Putamen (tissue), 1 donor: ENCODE data around the gene EHF.

Experiments
- DNase-seq: peaks from one replicate; pipeline ENCODE4 v3.0.0-alpha.2; 2016; ENCODE audit warnings: low spot score

Gene EHF

DNA sequence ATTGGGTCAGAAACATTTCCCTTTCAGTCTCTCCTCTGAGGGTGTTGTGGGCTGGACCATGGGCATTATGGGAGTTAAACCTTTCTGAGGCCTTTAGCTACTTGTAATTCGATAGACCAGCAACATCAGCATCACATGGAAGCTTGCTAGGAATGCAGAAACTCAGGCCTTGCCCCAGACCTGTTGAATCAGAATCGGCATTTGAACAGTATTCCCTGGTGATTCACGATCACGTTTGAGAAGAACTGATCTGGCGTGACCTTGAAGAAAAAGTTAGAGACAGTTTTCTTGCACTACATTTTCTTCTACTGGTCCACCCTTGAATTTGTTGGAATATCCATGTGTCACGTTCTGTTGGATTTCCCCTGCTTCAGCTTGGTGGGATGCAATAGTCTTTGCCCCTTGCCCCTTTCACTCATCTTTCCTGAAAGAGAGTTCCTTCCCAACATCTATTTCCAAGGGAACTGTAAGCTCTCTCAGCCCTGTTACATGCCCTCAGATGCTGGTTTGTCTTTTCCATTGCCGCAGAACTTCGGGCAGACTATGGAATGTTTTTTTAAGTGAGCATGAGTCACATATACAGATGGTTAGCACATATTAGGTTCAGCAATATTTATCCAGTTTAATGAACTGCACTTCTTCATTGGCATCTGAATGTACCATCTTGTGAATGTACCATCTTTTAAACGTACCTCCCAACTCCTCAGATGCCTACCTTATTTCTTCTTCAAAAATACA, 23.9 kb downstream of the EHF start:
- no peak for DNase-seq

GRCh38 chr11:34646431-34646830, 25.5 kb downstream of the EHF start:
- no peak for DNase-seq

GRCh38 chr11:34647131-34647530, 26.2 kb downstream of the EHF start:
- DNase-seq: no peak

DNA sequence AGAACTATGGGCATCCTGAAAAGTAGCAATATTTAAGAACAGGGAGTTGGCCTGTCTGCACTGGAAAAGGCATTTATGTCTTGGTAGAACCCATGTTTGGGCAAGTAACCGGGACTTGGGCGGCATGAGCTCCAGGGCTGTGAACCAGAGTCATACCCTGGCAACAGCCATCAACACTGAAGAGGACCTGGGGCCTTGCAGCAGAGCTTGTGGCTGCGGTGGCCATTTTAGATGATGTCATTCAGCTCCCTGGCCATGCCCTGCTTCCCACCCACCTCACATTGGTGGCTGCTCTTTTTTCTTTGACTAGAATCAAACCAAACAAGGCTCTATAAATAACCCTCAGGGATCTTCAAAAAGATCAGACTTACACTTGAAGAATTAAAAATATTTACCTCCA, 26.6 kb downstream of the EHF start:
- DNase-seq: no peak

DNA sequence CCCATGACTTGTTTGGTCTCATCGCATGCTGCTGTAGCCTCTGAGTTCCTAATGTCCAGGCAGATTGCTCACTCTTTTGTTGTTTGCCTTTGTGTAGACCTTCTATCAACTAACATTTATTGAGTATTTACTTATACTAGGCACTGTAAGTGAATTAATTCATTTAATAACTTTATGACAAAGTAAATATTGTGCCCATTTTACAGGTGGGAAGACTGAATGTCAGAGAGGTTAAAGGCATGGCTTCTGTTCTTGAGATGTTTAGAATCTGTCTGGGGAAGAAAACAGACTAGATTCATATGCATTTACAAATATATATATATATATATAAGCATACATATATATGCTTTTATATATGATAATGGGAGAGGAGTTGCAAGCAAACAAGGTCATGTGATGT, 27.1 kb downstream of the EHF start:
- no peak for DNase-seq

DNA sequence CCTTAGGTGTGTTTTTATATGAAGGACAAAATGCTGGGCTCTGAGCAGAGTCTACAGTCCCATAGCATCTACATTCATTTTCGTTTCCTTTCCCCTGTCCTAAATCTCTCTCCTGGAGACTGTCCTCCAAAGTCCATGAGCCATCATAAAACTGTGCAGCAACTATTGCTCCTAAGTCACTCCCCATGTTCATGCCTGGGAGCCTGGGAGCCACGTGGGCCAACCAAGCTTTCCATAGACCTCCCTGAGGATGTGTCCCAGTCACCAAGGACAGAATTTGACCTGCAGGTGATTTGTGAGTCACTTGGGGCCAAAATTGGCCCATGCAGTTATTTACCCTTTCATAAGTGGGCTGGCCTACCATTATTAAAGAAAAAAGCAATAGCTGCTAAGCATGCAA, 28.7 kb downstream of the EHF start:
- no peak for DNase-seq

DNA sequence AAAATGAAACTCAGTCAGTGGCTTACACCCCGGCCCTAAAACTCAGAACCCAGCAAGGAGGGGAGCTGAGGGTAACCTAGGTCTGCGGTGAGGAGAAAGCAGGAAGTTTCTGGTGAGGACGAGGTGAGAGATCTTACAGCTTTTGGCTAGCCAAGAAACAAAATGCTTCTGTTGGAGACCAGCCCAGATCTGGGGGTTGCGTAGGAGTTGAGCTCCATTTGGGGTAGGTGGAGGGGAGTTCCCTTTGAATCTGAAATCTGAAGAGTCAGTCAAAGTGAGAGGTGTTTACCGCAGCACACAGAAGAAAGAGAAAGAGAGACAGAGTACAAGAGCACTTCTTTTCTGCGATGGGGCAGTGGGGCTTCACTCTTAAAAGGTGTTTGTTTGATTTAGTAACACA, 29.6 kb downstream of the EHF start:
- no peak for DNase-seq

DNA sequence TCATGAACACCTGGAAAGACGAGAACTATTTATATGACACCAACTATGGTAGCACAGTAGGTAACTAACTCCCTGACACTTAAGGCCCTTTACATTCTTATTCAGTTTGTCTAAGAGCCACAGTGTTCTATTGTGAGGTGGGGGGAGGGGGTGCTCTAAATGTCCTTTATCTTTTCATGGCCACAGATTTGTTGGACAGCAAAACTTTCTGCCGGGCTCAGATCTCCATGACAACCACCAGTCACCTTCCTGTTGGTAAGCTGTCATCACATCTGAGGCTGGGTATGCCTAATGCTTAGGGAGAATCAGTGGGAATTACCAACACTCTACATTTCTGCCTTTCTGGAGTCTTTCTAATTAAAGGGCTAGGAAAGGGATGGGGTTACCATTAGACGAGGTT, 30.7 kb downstream of the EHF start:
- no peak for DNase-seq

DNA sequence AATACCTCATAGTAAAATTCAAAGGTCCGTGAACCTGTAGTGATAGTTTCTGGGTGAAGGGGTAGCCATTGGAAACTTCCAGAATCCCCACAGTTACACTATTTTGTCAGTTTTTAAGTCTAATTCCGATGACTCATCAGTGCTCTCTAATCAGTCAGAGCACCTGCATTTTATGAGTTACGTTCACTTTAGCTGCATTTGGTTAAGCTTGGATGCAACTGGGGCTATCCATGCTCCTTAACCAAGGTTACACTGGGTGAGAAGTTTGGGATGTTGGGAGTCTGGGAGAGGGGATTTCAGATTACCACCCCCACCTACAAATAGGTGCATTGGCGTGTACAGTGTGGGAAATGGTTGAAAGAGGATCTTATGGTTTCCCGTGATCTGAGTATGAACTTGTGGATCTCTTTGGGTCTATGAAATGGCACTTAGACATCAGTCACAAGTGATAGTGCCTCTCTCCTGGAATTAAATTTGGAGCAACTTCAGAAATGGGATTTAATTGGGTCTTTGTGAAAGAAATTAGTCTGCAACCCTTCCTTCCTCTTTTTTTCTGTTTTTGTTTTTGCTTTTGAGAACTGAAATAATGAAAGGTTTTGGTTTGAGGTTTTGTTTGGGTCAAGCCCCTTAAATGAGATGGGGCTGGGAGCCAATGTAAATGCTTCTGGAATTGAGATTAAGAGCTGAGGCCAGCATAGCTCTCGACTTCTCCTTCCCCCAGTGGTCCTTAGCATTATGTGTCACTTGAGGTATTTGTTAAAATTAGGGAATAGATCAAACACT, 31.5 kb downstream of the EHF start:
- DNase-seq: no peak

- no peak for DNase-seq
These were observed 32.1 kb downstream of the EHF start for GRCh38 chr11:34653031-34653430.

DNA sequence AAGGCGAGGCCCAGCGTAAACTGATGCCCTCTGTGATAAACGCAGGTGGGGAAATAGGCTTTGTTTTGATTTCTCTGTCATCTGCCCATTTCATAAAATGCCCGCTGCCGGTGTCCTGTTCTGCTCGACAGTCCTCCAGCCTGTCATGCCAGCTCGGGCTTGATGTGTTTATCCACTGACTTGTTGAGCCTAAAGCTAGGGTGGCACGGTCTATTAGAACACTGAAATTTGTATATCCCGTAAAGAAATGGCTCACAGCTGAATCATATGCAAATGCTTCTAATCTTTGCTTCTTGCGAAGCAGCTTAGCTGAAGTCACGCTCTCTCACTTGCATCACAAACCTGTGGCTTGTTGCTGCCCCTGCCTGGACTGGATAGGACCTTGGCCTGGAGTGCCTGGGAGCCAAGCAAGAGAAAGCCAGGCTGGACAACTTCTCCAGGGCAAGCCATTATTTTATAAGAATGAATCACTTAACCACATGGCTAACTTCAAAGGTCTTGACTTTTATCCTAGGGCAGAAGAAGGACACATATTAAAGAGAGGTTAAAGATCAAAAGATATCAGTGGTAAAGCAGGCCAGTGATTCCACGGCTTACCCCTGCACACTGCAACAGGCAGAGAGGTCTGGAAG, 33.1 kb downstream of the EHF start:
- DNase-seq: no peak

DNA sequence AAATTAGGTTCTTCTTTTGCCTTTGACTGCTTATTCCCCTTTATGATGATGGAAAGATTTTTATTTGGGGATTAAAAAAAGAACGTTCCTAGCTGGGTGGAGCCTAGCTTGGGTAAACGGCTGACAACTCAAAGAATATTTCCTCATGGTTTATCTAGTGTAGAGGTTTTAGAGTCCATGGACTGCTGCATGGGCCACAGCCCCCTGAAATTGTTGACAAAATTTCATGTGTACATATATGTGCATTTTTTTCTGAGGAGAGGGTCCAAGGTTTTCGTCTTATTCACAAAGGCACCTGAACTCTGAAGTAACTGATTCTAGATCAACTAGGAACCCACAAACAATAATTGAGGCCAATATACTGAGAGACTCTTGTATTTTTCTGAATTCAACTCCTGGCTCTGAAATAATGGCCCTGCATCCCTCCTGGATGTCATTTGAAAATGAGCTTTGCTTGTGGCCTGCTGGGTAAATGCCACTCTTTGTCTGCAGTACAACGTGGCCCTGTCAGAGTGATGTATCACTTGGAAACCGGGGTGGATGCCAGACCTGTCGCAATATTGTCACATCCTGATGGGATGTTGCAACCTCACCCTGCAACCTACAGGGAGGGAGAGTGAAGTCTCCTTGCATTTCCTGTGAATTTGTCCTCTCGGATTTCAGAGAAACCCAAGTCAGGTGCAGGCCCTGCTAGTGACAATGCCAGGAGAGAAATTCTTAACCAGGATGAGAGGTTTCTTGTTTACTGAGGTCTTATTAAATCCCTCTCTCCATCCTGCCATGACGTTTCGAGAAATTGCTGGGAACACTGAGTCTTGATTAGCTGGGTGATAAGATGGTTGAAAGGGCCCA, 33.8 kb downstream of the EHF start:
- DNase-seq: peak; percentile 63

- no peak for DNase-seq
These were observed 34.6 kb downstream of the EHF start for GRCh38 chr11:34655335-34656008.

- peak; percentile 86 for DNase-seq
These were observed 35.3 kb downstream of the EHF start for GRCh38 chr11:34656062-34656720.

DNA sequence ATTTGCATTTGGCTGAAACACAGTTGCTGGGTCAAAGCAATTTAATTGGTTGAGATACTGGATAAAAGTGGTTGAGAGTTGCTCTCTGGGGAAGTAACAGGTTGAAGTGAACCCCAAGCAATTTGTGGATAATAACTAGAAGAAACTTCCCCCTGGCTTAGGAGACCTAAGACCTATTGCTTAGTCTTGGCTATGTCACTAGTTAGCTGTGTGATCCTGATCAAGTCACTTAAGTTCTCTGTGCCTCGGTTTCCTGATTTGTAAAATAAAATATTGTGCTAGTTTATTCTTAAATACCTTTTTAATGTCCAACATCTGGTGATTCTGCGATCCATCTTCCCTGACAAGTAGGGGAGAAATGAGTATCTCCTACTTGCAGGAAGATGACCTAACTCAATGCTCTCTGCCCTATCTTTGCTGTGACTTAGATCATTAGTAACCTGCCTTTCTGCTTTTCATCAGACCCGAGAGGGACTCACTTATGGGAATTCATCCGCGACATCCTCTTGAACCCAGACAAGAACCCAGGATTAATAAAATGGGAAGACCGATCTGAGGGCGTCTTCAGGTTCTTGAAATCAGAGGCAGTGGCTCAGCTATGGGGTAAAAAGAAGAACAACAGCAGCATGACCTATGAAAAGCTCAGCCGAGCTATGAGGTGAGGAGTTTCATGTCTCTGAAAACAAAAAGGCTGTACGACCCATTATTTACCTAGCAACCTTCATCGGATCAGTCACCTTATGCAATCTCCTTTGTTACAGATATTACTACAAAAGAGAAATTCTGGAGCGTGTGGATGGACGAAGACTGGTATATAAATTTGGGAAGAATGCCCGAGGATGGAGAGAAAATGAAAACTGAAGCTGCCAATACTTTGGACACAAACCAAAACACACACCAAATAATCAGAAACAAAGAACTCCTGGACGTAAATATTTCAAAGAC, 37.5 kb downstream of the EHF start:
- DNase-seq: no peak

GRCh38 chr11:34659096-34659733, 38.3 kb downstream of the EHF start:
- no peak for DNase-seq

DNA sequence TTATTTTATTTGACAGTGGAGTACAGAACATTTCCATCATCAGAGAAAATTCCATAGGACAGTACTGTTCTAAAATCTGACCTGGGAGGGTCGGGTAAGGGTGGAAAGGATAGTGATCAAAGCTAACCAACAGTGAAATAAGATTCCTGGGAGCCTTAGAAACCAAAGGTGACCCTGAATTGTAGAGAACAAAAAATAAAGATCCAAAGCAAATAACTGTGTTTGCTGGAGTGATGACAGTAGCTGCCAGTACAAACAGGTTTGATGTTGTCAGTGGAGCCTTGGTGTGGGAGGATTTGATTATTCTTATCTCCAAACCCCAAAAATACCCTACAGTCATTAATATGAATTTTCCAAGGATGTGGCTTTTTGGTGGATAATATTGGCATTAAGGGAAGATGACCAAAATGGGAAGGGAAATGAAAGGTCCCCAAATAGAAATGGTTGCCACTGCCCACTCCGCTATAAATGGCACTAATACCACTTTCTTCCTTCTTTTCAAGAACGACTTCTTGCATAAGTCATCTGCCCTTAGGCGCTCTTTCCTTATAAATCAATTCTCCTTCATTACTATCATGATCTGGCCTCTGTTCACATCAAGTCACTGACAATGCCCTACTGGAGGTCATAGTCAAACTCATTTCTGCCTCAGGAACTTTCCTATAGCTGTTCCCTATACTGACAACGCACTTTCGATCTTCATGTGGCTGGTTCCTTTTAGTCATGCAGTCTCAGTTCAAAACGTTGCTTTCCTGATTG, 44.4 kb downstream of the EHF start:
- DNase-seq: no peak

DNA sequence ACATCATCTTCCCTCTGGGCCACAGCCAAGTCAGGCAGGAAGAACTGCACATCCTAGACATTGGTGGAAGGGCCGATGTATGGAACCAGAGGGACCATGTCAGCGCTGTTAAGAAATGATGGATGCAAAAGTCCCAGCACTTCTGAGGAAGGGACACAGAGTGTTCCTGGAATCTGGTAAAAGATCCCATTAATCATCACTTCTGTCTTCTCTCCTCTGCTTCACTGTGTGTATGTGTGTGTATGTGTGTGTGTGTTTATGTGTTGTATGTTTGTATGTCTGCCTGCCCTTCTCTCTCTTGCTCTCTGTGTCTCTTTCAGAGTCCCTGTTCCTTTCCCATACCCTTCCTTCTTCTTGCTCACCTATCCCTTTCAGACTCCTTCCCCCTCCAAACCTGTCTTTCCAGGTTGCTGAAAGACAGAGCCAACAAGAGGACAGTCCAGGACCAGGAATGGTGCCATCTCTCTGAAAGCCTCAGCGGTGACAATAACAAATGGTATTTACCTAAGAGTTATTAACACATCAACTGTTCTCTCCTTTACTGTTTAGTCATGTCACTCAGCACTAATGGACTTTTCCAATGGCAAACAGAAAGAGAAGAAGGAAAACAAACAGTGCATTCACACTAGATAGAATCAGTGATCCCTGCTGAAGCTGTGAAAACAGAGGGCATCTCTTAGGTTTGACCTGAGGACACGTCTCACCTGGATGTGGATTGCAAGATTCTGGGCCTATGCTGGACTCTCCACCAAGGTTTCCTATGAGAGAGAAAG, 47.1 kb downstream of the EHF start:
- no peak for DNase-seq
